Body of pancreas (tissue), 4 donors: ENCODE measurements around the gene NFATC2.

Experiments used
- POLR2A ChIP-seq, 3 donors: fragments of 450-650 bp; IDR thresholded peaks; one replicate each; pipeline ENCODE4 v1.6.1; 2016; ENCODE audit warnings: antibody characterized with exemption in 3 of 3, mild to moderate bottlenecking in 2 of 3
- TF ChIP-seq, protein P1 (sequence below), 7 experiments: fragments of 450-650 bp in 4 of 7; fragments of 200-600 bp in 3 of 7; sonication (generic) in 3 of 7; IDR thresholded peaks; one replicate each; pipeline ENCODE4 v1.5.1; 2016 to 2019; ENCODE audit warnings: antibody characterized with exemption in 7 of 7

DNA sequence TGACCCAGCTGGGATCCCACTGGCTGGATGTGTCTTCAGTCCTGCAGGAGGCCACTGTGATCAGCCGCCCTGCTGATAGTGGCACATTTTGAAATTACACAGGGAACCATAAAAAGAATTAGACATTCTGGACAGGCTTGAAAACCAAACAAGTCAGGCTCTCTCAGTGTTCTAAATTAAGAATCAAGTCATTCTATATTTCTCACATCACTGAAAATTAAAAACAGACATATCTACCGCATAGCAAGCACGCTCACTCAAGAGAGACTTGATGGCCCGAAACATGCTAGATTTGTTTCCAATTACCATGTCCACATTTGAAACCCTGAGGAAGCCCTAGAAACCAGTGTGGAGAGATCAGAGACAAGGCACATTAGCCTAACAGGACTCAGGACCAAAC, 57.7 kb downstream of the NFATC2 start:
- TF ChIP-seq, protein P1, sequence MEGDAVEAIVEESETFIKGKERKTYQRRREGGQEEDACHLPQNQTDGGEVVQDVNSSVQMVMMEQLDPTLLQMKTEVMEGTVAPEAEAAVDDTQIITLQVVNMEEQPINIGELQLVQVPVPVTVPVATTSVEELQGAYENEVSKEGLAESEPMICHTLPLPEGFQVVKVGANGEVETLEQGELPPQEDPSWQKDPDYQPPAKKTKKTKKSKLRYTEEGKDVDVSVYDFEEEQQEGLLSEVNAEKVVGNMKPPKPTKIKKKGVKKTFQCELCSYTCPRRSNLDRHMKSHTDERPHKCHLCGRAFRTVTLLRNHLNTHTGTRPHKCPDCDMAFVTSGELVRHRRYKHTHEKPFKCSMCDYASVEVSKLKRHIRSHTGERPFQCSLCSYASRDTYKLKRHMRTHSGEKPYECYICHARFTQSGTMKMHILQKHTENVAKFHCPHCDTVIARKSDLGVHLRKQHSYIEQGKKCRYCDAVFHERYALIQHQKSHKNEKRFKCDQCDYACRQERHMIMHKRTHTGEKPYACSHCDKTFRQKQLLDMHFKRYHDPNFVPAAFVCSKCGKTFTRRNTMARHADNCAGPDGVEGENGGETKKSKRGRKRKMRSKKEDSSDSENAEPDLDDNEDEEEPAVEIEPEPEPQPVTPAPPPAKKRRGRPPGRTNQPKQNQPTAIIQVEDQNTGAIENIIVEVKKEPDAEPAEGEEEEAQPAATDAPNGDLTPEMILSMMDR (IDR thresholded peaks at IDR 0.05), result no peak
- no peak for TF ChIP-seq POLR2A (IDR thresholded peaks at IDR 0.05)
